HepG2 (cell line): ENCODE measurements around the gene SMIM28. TPM values are rescaled to one million over a fixed set of nuclear protein-coding genes. Genes with fewer than 3 reads are reported as not detected.
A peak's percentile ranks its signal among the peaks of the same experiment; 100 is the strongest.

Source experiments
- FOXA1 ChIP-seq, 2 experiments: fragments of 450-650 bp in 1 of 2; sonication (generic) in 1 of 2; formaldehyde crosslinking in 1 of 2; IDR thresholded peaks; 2 replicates each; pipeline versions ENCODE4 v1.4.0 to v1.6.1; 2016 to 2020; ENCODE audit warnings: missing genetic modification reagents in 1 of 2
- GTF3A ChIP-seq: sonication (generic); formaldehyde crosslinking; conservative IDR thresholded peaks from 2 replicates; pipeline ENCODE4 v1.4.0; 2020; ENCODE audit warnings: mild to moderate bottlenecking, missing genetic modification reagents
- HMGXB3 ChIP-seq: sonication (generic); formaldehyde crosslinking; IDR thresholded peaks from 2 replicates; pipeline ENCODE4 v1.4.0; 2020; ENCODE audit warnings: missing genetic modification reagents, borderline replicate concordance
- NFATC3 ChIP-seq: sonication (generic); formaldehyde crosslinking; IDR thresholded peaks from 2 replicates; pipeline ENCODE4 v1.5.1; 2020; ENCODE audit warnings: mild to moderate bottlenecking, missing genetic modification reagents
- NR1H2 ChIP-seq: sonication (generic); formaldehyde crosslinking; IDR thresholded peaks from 2 replicates; pipeline ENCODE4 v1.8.1; 2022; ENCODE audit warnings: low read depth, missing genetic modification reagents, borderline replicate concordance
- PITX1 ChIP-seq: sonication (generic); formaldehyde crosslinking; IDR thresholded peaks from 2 replicates; pipeline ENCODE4 v1.5.1; 2020; ENCODE audit warnings: mild to moderate bottlenecking, missing genetic modification reagents
- SP1 ChIP-seq, 2 experiments: fragments of 450-650 bp in 1 of 2; sonication (generic) in 1 of 2; formaldehyde crosslinking in 1 of 2; IDR thresholded peaks; 2 replicates each; pipeline versions ENCODE4 v1.4.0 to v1.6.1; 2016 to 2020; ENCODE audit warnings: missing genetic modification reagents in 1 of 2
- ZBTB42 ChIP-seq: sonication (generic); formaldehyde crosslinking; IDR thresholded peaks from 2 replicates; pipeline ENCODE4 v1.5.0; 2020; ENCODE audit warnings: mild to moderate bottlenecking, missing genetic modification reagents
- ZNF10 ChIP-seq: sonication (generic); formaldehyde crosslinking; IDR thresholded peaks from 2 replicates; pipeline ENCODE4 v1.4.0; 2020; ENCODE audit warnings: mild to moderate bottlenecking, low read depth, missing genetic modification reagents, borderline replicate concordance
- ZNF768 ChIP-seq: sonication (generic); formaldehyde crosslinking; IDR thresholded peaks from 2 replicates; pipeline ENCODE4 v1.4.0; 2020; ENCODE audit warnings: missing genetic modification reagents
- polyA plus RNA-seq, 8 experiments: library from polyadenylated mRNA; depleted of rRNA in 3 of 8; stranded (reverse) in 7 of 8; unstranded in 1 of 8; fragments of >200 nt; fragmentation: Illumina TruSeq in 4 of 8; extraction: Trizol in 4 of 8; gene quantifications; 2 replicates each; pipeline versions ENCODE4 v1.2.1 to v1.2.3, GENCODE V29; 2011 to 2016; ENCODE audit warnings: low read depth in 4 of 8, missing spikeins in 1 of 8, mixed read lengths in 1 of 8; ENCODE audit not compliant: insufficient read depth in 1 of 8
- total RNA-seq, 5 experiments: library from RNA; depleted of rRNA; stranded (reverse); fragments of >200 nt; fragmentation: Illumina TruSeq; extraction: Trizol; gene quantifications; 2 replicates each; pipeline ENCODE4 v1.2.3, GENCODE V29; 2016; ENCODE audit warnings: low read depth in 1 of 5
- TF ChIP-seq, protein P1 (sequence below): sonication (generic); formaldehyde crosslinking; IDR thresholded peaks from 2 replicates; pipeline ENCODE4 v1.9.0; 2021; ENCODE audit warnings: missing genetic modification reagents, mild to moderate bottlenecking, borderline replicate concordance
- TF ChIP-seq, protein P2 (sequence below): sonication (generic); formaldehyde crosslinking; IDR thresholded peaks from 2 replicates; pipeline ENCODE4 v1.4.0; 2020; ENCODE audit warnings: mild to moderate bottlenecking, missing genetic modification reagents
- TF ChIP-seq, protein P3 (sequence below): sonication (generic); formaldehyde crosslinking; conservative IDR thresholded peaks from 2 replicates; pipeline ENCODE4 v1.8.0; 2022; ENCODE audit warnings: mild to moderate bottlenecking, moderate library complexity, missing genetic modification reagents
- TF ChIP-seq, protein P4 (sequence below): sonication (generic); formaldehyde crosslinking; IDR thresholded peaks from 2 replicates; pipeline ENCODE4 v1.4.0; 2020; ENCODE audit warnings: low read depth, mild to moderate bottlenecking, missing genetic modification reagents

SMIM28 gene
- total and polyA plus RNA-seq, 2 of the 13 experiments (the other 11 are each of a cell fraction or from before 2014, with no cell fraction given) = not detected

DNA sequence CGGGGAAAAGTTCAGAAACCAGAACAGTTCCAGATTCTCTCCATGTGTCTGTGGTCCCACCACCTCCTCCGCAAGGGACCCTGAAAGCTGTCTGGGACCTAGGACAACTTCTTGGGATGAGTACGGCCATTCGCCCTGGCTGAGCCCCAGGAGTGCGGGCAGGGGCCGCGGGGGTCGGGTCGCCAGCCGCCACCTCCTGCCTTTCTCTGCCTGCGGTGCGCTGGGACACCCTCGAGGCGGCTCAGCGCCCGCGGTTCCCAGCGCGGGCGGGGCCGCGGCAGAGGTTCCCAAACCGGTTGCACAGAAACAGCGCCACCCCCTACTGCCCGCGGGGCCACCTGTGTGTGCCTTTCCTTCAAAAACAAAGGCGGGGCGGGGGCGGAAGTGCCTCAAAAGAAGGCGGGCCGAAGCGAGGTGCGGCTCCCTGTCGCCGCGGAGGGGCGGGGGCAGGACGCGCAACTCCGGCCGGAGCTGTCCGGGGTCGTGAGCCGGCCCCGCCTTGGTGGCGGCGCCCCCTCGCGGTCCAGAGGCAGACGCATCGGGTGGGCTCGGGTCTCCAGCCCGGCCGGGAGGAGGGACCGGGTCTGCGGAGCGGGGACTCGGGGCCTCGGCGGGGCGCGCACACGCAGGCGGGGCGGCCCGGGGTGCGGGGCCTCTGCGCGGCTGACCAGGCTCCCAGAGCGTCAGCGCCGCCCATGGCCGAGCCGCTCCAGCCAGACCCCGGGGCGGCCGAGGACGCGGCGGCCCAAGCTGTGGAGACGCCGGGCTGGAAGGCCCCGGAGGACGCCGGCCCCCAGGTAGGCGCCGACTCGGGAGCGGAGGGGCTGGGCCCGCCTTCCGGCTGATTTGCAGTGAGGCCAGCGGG, 26.3 kb downstream of the SMIM28 start, which contains the start of gene HEBP2 (continued):
- TF ChIP-seq SP1 (IDR thresholded peaks at IDR 0.05) (no peak), SP1 (CRISPR knock-in tag; IDR thresholded peaks at IDR 0.05) (peak; percentile 66), GTF3A (CRISPR knock-in tag) (peak; percentile 92; the same call in 1 of the 2 replicates), NFATC3 (CRISPR knock-in tag) (no peak; the same call in 1 of the 2 replicates), NR1H2 (CRISPR knock-in tag) (no peak), FOXA1 (IDR thresholded peaks at IDR 0.05) (no peak), FOXA1 (CRISPR knock-in tag; IDR thresholded peaks at IDR 0.05) (peak; percentile 52), PITX1 (CRISPR knock-in tag) (peak; percentile 49; the same call in 1 of the 2 replicates), ZNF10 (no peak), ZNF768 (CRISPR knock-in tag) (peak; percentile 18; the same call in 1 of the 2 replicates), HMGXB3 (CRISPR knock-in tag) (peak; percentile 68; the same call in 1 of the 2 replicates), ZBTB42 (CRISPR knock-in tag) (peak; percentile 37; the same call in 1 of the 2 replicates)
- TF ChIP-seq, protein P1, sequence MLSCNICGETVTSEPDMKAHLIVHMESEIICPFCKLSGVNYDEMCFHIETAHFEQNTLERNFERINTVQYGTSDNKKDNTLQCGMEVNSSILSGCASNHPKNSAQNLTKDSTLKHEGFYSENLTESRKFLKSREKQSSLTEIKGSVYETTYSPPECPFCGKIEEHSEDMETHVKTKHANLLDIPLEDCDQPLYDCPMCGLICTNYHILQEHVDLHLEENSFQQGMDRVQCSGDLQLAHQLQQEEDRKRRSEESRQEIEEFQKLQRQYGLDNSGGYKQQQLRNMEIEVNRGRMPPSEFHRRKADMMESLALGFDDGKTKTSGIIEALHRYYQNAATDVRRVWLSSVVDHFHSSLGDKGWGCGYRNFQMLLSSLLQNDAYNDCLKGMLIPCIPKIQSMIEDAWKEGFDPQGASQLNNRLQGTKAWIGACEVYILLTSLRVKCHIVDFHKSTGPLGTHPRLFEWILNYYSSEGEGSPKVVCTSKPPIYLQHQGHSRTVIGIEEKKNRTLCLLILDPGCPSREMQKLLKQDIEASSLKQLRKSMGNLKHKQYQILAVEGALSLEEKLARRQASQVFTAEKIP (CRISPR knock-in tag) = no peak
- TF ChIP-seq, protein P2, sequence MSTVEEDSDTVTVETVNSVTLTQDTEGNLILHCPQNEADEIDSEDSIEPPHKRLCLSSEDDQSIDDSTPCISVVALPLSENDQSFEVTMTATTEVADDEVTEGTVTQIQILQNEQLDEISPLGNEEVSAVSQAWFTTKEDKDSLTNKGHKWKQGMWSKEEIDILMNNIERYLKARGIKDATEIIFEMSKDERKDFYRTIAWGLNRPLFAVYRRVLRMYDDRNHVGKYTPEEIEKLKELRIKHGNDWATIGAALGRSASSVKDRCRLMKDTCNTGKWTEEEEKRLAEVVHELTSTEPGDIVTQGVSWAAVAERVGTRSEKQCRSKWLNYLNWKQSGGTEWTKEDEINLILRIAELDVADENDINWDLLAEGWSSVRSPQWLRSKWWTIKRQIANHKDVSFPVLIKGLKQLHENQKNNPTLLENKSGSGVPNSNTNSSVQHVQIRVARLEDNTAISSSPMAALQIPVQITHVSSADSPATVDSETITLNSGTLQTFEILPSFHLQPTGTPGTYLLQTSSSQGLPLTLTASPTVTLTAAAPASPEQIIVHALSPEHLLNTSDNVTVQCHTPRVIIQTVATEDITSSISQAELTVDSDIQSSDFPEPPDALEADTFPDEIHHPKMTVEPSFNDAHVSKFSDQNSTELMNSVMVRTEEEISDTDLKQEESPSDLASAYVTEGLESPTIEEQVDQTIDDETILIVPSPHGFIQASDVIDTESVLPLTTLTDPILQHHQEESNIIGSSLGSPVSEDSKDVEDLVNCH (CRISPR knock-in tag) = peak; percentile 90; the same call in 1 of the 2 replicates
- TF ChIP-seq, protein P3, sequence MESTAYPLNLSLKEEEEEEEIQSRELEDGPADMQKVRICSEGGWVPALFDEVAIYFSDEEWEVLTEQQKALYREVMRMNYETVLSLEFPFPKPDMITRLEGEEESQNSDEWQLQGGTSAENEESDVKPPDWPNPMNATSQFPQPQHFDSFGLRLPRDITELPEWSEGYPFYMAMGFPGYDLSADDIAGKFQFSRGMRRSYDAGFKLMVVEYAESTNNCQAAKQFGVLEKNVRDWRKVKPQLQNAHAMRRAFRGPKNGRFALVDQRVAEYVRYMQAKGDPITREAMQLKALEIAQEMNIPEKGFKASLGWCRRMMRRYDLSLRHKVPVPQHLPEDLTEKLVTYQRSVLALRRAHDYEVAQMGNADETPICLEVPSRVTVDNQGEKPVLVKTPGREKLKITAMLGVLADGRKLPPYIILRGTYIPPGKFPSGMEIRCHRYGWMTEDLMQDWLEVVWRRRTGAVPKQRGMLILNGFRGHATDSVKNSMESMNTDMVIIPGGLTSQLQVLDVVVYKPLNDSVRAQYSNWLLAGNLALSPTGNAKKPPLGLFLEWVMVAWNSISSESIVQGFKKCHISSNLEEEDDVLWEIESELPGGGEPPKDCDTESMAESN (CRISPR knock-in tag) = 0 out of 2 replicates have a peak, but pooled peaks have one; percentile 77
- TF ChIP-seq, protein P4, sequence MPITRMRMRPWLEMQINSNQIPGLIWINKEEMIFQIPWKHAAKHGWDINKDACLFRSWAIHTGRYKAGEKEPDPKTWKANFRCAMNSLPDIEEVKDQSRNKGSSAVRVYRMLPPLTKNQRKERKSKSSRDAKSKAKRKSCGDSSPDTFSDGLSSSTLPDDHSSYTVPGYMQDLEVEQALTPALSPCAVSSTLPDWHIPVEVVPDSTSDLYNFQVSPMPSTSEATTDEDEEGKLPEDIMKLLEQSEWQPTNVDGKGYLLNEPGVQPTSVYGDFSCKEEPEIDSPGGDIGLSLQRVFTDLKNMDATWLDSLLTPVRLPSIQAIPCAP (CRISPR knock-in tag) = 0 out of 2 replicates have a peak, but pooled peaks have one; percentile 38
